SHP77 (cell line): Measurements from ENCODE around the gene PLPP4.
A peak's percentile ranks its signal among the peaks of the same experiment; 100 is the strongest.

Source experiments
- DNase-seq, 2 experiments: peaks; one replicate each; lab custom pipeline; 2025; lab: John Stamatoyannopoulos, UW

Gene PLPP4

GRCh38 chr10:120575411-120575810, 118.4 kb downstream of the PLPP4 start:
- DNase-seq: no peak

- no peak for DNase-seq
Observed at GRCh38 chr10:120578134-120578533, 121.1 kb downstream of the PLPP4 start.

GRCh38 chr10:120578890-120579289, 121.9 kb downstream of the PLPP4 start:
- no peak for DNase-seq

GRCh38 chr10:120580918-120581895, 124.2 kb downstream of the PLPP4 start:
- no peak for DNase-seq

- DNase-seq: no peak
Observed at GRCh38 chr10:120582753-120583152, 125.7 kb downstream of the PLPP4 start.

- DNase-seq: no peak
Observed at GRCh38 chr10:120583424-120584108, 126.5 kb downstream of the PLPP4 start.

GRCh38 chr10:120584786-120585185, 127.8 kb downstream of the PLPP4 start:
- DNase-seq: no peak

- no peak for DNase-seq
Observed at GRCh38 chr10:120586471-120586872, 129.4 kb downstream of the PLPP4 start.

GRCh38 chr10:120587061-120587460, 130.0 kb downstream of the PLPP4 start:
- DNase-seq: no peak

- no peak for DNase-seq
Observed at GRCh38 chr10:120588311-120588710, 131.3 kb downstream of the PLPP4 start.

- no peak for DNase-seq
Observed at GRCh38 chr10:120593693-120594092, 136.7 kb downstream of the PLPP4 start.

GRCh38 chr10:120597902-120598301, 140.9 kb downstream of the PLPP4 start:
- DNase-seq: no peak

GRCh38 chr10:120598386-120598785, 141.4 kb downstream of the PLPP4 start:
- no peak for DNase-seq

- DNase-seq: no peak
Observed at GRCh38 chr10:120599200-120599724, 142.2 kb downstream of the PLPP4 start.

GRCh38 chr10:120600871-120601649, 144.0 kb downstream of the PLPP4 start:
- peak in 1 of 2 experiments; percentile 4 for DNase-seq

- DNase-seq: no peak
Observed at GRCh38 chr10:120601999-120602398, 145.0 kb downstream of the PLPP4 start.

GRCh38 chr10:120605410-120605809, 148.4 kb downstream of the PLPP4 start:
- DNase-seq: no peak

GRCh38 chr10:120606051-120606764, 149.2 kb downstream of the PLPP4 start:
- no peak for DNase-seq

GRCh38 chr10:120607016-120607709, 150.1 kb downstream of the PLPP4 start:
- no peak for DNase-seq
